ENCODE results near the gene PYGB.
"Not testable (repeated sequence)": the region's sequence is repeated elsewhere in the genome, so short reads cannot be mapped to it uniquely, and the experiment has no call there.

Gene PYGB

GRCh38 chr20:25323496-25324246, 75.8 kb downstream of the PYGB start:
- in situ Hi-C loops (cut with MboI; ENCODE audit: low sequenced_read_pairs): no loop called here

- in situ Hi-C loops (cut with MboI; ENCODE audit: low sequenced_read_pairs): no loop called here
Observed at GRCh38 chr20:25324412-25324811, 76.5 kb downstream of the PYGB start.

DNA sequence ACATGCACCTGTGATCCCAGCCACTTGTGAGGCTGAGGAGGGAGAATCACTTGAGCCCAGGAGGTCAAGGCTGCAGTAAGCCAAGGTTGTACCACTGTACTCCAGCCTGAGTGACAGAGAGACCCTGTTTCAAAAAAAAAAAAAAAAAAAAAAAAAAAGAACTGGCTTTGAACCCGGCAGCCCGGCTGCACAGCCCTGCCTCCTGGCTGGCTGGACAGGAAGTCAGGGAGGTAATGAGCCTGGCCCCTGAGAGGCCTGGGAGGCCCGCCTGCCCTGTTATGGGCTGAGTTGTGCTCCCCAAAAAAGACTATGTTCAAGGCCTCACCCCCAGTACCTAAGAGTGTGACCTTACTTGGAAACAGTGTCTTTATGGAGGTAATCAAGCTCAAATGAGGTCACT, 77.2 kb downstream of the PYGB start:
- in situ Hi-C loops (cut with MboI; ENCODE audit: low sequenced_read_pairs): no loop called here

DNA sequence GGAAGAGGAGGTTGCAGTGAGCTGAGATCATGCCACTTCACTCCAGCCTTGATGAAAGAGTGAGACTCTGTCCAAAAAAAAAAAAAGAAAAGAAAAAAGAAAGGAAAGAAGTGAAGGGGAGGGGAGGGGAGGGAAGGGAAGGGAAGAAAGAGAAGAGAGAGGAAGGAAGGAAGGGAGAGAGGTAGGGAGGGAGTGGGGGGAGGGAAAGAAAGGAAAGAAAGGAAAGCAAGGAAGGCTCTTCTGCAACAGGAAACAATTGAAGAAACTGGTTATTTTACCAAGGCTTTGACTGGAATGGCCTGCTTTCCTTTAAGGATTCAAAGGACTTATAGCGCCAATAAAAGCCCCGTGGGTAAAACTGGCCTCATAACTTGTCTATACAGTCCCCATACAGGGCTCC, 78.1 kb downstream of the PYGB start:
- in situ Hi-C loops (cut with MboI; ENCODE audit: low sequenced_read_pairs): no loop called here

GRCh38 chr20:25327521-25328235, 79.8 kb downstream of the PYGB start:
- in situ Hi-C loops (cut with MboI; ENCODE audit: low sequenced_read_pairs): no loop called here

- in situ Hi-C loops (cut with MboI; ENCODE audit: low sequenced_read_pairs): no loop called here
Observed at GRCh38 chr20:25328954-25329498, 81.1 kb downstream of the PYGB start.

DNA sequence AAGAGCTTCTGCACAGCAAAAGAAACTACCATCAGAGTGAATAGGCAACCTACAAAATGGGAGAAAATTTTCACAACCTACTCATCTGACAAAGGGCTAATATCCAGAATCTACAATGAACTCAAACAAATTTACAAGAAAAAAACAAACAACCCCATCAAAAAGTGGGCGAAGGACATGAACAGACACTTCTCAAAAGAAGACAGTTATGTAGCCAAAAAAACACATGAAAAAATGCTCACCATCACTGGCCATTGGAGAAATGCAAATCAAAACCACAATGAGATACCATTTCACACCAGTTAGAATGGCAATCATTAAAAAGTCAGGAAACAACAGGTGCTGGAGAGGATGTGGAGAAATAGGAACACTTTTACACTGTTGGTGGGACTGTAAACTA, 87.1 kb downstream of the PYGB start:
- in situ Hi-C loops (cut with MboI; ENCODE audit: low sequenced_read_pairs): not testable (repeated sequence)

GRCh38 chr20:25336561-25337422, 88.9 kb downstream of the PYGB start:
- in situ Hi-C loops (cut with MboI; ENCODE audit: low sequenced_read_pairs): no loop called here

- in situ Hi-C loops (cut with MboI; ENCODE audit: low sequenced_read_pairs): no loop called here
Observed at GRCh38 chr20:25338112-25339023, 90.5 kb downstream of the PYGB start.

DNA sequence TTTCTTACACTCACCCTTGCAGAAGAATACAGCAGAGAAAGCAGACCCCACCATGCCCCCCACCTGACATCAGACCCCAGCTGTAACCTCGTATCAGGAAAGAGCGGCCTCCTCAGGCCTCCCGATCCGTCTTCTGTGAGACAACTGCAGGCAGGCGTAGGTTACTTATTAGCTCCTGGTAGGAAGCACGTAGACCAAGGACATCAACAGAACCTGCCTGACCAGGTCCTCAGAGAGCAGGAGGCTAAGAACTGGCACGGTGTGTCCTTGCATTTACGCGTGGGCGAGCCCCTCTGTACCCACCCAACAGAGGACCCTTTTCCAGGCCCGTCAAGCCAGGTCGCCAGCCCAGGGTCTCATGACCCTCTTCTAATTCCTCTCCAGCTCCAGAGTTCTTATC, 91.7 kb downstream of the PYGB start:
- in situ Hi-C loops (cut with MboI; ENCODE audit: low sequenced_read_pairs): no loop called here

GRCh38 chr20:25340380-25340779, 92.5 kb downstream of the PYGB start:
- in situ Hi-C loops (cut with MboI; ENCODE audit: low sequenced_read_pairs): no loop called here

GRCh38 chr20:25341716-25342680, 94.1 kb downstream of the PYGB start:
- in situ Hi-C loops (cut with MboI; ENCODE audit: low sequenced_read_pairs): no loop called here

DNA sequence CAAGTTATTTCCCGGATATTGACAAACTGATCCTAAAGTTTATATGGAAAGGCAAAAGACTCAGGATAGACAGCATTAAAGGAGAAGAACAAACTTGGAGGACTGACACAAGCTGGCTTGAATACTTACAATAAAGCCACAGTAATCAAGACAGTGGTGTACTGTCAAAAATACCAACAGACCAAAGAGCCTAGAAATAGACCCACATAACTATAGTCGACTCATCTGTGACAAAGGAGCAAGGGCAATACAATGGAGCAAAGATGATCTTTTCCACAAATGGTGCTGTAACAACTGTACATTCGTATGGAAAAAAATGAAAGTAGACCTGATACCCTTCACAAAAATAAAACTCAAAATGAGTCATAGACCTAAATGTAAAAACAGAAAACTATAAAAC, 96.7 kb downstream of the PYGB start:
- in situ Hi-C loops (cut with MboI; ENCODE audit: low sequenced_read_pairs): no loop called here

DNA sequence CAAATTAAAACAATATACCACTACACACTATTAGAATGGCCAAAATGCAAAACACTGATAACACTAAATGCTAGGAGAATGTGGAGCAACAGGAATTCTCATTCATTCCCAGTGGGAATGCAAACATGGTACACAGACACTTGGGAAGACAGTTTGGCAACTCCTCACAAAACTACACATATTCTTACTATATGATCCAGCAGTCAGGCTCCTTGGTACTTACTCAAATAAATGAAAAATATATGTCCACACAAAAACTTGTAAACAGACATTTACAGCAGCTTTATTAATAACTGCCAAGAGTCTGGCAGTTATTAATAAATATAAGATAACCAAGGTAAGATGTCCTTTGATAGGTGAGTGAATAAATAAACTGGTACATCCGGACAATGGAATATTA, 97.8 kb downstream of the PYGB start:
- in situ Hi-C loops (cut with MboI; ENCODE audit: low sequenced_read_pairs): no loop called here

DNA sequence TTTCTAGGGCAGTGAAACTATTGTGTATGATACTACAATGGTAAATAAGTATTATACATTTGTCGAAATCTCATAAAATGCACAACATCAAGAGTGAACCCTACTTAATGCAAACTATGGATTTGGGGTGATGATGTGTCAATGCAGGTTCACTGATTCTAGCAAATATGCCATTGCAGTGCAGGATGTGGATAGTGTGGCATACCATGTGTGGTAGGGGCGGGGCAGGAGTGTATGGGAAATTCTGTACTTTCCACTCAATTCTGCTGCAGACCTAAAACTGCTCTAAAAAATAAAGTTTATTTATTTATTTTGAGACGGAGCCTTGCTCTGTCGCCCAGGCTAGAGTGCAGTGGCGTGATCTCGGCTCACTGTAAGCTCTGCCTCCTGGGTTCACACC, 98.5 kb downstream of the PYGB start:
- in situ Hi-C loops (cut with MboI; ENCODE audit: low sequenced_read_pairs): no loop called here

Measured in HL-60/S4 (cell line).